K562 (cell line): ENCODE results near the gene ZFP36. TPM values are rescaled to one million over a fixed set of nuclear protein-coding genes. Genes with fewer than 3 reads are reported as not detected.

Experiments used
- CEBPB ChIP-seq: fragments of 450-650 bp; IDR thresholded peaks from 2 replicates; pipeline ENCODE4 v1.6.1; 2016; ENCODE audit warnings: missing genetic modification characterization, missing compliant biosample characterization
- GMEB1 ChIP-seq: fragments of 250-450 bp; sonication (Bioruptor Pico); IDR thresholded peaks from 2 replicates; pipeline ENCODE4 v1.4.0; 2020; ENCODE audit warnings: mild to moderate bottlenecking
- HDAC6 ChIP-seq: IDR thresholded peaks from 2 replicates; pipeline ENCODE4 v1.6.1; 2012; ENCODE audit warnings: low read depth, mild to moderate bottlenecking, control low read depth, inconsistent platforms, low read length, moderate library complexity
- HNRNPLL ChIP-seq: fragments of 200-400 bp; formaldehyde crosslinking; IDR thresholded peaks from 2 replicates; pipeline ENCODE4 v1.6.1; 2017; ENCODE audit warnings: low read length, low read depth, mild to moderate bottlenecking; ENCODE audit not compliant: poor library complexity, severe bottlenecking
- MAFG ChIP-seq: fragments of 450-650 bp; conservative IDR thresholded peaks from 2 replicates; pipeline ENCODE4 v1.6.1; 2016; ENCODE audit warnings: missing genetic modification characterization, missing compliant biosample characterization
- NR2F6 ChIP-seq: fragments of 450-650 bp; formaldehyde crosslinking; IDR thresholded peaks from 2 replicates; pipeline ENCODE4 v1.4.0; 2020; ENCODE audit warnings: mild to moderate bottlenecking
- PCBP1 ChIP-seq: fragments of 200-400 bp; formaldehyde crosslinking; IDR thresholded peaks from 2 replicates; pipeline ENCODE4 v1.6.1; 2018; ENCODE audit warnings: mild to moderate bottlenecking, low read depth, low read length; ENCODE audit not compliant: poor library complexity, severe bottlenecking
- PHB ChIP-seq: fragments of 250-450 bp; sonication (Bioruptor Pico); IDR thresholded peaks from 2 replicates; pipeline ENCODE4 v1.5.0; 2021
- RBM22 ChIP-seq: fragments of 200-400 bp; formaldehyde crosslinking; IDR thresholded peaks from 2 replicates; pipeline ENCODE4 v1.6.1; 2018; ENCODE audit warnings: low read length, low read depth; ENCODE audit not compliant: poor library complexity, severe bottlenecking
- SAFB ChIP-seq: fragments of 200-400 bp; formaldehyde crosslinking; IDR thresholded peaks from 2 replicates; pipeline ENCODE4 v1.6.1; 2017; ENCODE audit warnings: low read depth, low read length, borderline replicate concordance
- SMARCE1 ChIP-seq: fragments of 450-650 bp; IDR thresholded peaks from 2 replicates; pipeline ENCODE4 v1.7.1; 2016; ENCODE audit warnings: mild to moderate bottlenecking
- SRSF3 ChIP-seq: fragments of 200-400 bp; formaldehyde crosslinking; IDR thresholded peaks from 2 replicates; pipeline ENCODE4 v1.6.1; 2016; ENCODE audit warnings: mild to moderate bottlenecking, low read length, moderate library complexity; ENCODE audit not compliant: insufficient read depth
- SRSF7 ChIP-seq: fragments of 200-400 bp; formaldehyde crosslinking; optimal IDR thresholded peaks from 2 replicates; pipeline ENCODE3; 2017; ENCODE audit warnings: mild to moderate bottlenecking, low read depth, low read length
- TEAD2 ChIP-seq: fragments of 450-650 bp; IDR thresholded peaks from 2 replicates; pipeline ENCODE4 v1.6.1; 2016; ENCODE audit warnings: missing genetic modification characterization, control low read depth, missing compliant biosample characterization
- ZNF766 ChIP-seq: fragments of 200-800 bp; sonication (Bioruptor generic); conservative IDR thresholded peaks from 2 replicates; pipeline ENCODE4 v1.6.1; 2016; ENCODE audit warnings: missing genetic modification characterization, missing compliant biosample characterization
- ZNF79 ChIP-seq: fragments of 250-450 bp; sonication (Bioruptor Pico); IDR thresholded peaks from 2 replicates; pipeline ENCODE4 v1.4.0; 2020; ENCODE audit warnings: low read depth, mild to moderate bottlenecking, moderate library complexity
- polyA plus RNA-seq, 8 experiments: library from polyadenylated mRNA; depleted of rRNA in 4 of 8; stranded (reverse) in 5 of 8; unstranded in 3 of 8; fragments of >200 nt; fragmentation: Nextera tagmentation in 2 of 8; fragmentation: Illumina TruSeq in 1 of 8; extraction: Ambion mirVana in 2 of 8; extraction: Trizol in 1 of 8; gene quantifications; 2 replicates each; pipeline versions ENCODE4 v1.2.1 to v1.2.3, GENCODE V29; 2011 to 2014; ENCODE audit warnings: inconsistent platforms in 1 of 8, missing spikeins in 1 of 8
- total RNA-seq, 7 experiments: library from RNA; depleted of rRNA in 6 of 7; stranded (reverse); fragments of >200 nt in 6 of 7; fragmentation: Illumina TruSeq in 2 of 7; extraction: Trizol in 2 of 7; gene quantifications; 2 replicates each; pipeline versions ENCODE4 v1.2.1 to v1.2.3, GENCODE V29; 2011 to 2021; ENCODE audit warnings: low replicate concordance in 1 of 7
- TF ChIP-seq, protein P1 (sequence below), 2 experiments: fragments of 450-650 bp in 1 of 2; sonication (generic) in 1 of 2; formaldehyde crosslinking in 1 of 2; IDR thresholded peaks in 1 of 2; conservative IDR thresholded peaks in 1 of 2; 2 replicates each; pipeline versions ENCODE4 v1.6.1 to v1.8.1; 2016 to 2023; ENCODE audit warnings: mild to moderate bottlenecking in 2 of 2, moderate library complexity in 2 of 2, inconsistent platforms in 1 of 2, missing genetic modification reagents in 1 of 2
- TF ChIP-seq, protein P2 (sequence below): sonication (generic); formaldehyde crosslinking; IDR thresholded peaks from 2 replicates; pipeline ENCODE4 v1.8.0; 2022; ENCODE audit warnings: missing genetic modification reagents, mild to moderate bottlenecking, moderate library complexity, borderline replicate concordance
- TF ChIP-seq, protein P3 (sequence below): fragments of 450-650 bp; IDR thresholded peaks from 2 replicates; pipeline ENCODE4 v1.6.1; 2017; ENCODE audit warnings: antibody characterized with exemption, mild to moderate bottlenecking

ZFP36 gene
- total and polyA plus RNA-seq, 9 of the 15 experiments (the other 6 are each of a cell fraction or from before 2014, with no cell fraction given): 1.0 to 20.1 (median 3.5) TPM

DNA sequence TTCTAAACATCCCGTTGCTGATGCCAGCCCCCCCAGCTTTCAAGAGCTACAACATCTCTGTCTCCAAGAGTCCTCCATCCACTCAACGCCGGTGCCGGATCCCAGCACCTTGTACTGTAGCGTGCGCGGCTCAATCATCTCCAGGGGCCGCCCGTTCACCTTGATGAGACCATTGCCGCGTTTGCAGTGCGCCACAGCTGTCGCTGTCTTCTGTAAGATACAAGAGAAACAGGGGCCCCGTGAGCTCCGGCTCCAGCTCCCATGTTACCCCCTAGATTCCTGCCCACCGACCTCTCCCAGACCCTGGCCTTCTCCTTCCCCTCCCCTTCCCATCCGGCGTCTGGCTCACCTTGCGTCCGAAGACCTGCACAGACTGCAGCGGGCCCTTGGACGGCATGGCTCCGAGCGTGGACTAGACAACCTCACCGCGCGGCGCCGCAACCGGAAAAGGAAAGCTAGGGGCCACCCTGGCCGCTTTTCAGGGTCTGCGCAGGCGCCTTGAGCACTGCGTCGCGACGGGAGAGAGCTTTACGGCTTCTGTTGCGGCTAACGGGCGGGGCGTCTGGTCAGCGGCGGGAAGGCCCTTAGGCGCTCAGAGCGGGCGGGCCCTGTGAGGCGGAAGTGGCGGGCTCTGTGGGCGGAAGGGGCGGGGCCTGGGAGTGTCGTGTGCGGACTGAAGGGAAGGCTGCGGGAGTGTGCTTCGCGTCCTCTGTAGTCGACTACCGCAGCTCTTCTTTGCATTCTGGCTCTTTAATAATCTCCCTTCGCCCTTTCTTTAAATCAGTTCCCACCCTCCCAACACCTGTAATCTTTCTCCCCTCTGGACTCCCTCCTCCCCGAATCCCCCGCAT is 29.1 kb downstream of the ZFP36 start, which contains the start of gene RPS16 (continued):
- TF ChIP-seq, protein P1, sequence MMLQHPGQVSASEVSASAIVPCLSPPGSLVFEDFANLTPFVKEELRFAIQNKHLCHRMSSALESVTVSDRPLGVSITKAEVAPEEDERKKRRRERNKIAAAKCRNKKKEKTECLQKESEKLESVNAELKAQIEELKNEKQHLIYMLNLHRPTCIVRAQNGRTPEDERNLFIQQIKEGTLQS (IDR thresholded peaks at IDR 0.05): no peak
- TF ChIP-seq, protein P1 (CRISPR knock-in tag; conservative IDR thresholded peaks at IDR 0.05): no peak
- no peak for TF ChIP-seq TEAD2 (tag)
- no peak for TF ChIP-seq ZNF79
- no peak for TF ChIP-seq CEBPB
- no peak for TF ChIP-seq GMEB1 (CRISPR knock-in tag)
- TF ChIP-seq SRSF3: no peak
- no peak for TF ChIP-seq MAFG (tag)
- TF ChIP-seq HNRNPLL: peak; percentile 76
- TF ChIP-seq SMARCE1: no peak
- TF ChIP-seq, protein P2, sequence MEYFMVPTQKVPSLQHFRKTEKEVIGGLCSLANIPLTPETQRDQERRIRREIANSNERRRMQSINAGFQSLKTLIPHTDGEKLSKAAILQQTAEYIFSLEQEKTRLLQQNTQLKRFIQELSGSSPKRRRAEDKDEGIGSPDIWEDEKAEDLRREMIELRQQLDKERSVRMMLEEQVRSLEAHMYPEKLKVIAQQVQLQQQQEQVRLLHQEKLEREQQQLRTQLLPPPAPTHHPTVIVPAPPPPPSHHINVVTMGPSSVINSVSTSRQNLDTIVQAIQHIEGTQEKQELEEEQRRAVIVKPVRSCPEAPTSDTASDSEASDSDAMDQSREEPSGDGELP (CRISPR knock-in tag): peak; percentile 90
- no peak for TF ChIP-seq NR2F6 (CRISPR knock-in tag)
- TF ChIP-seq SAFB: peak; percentile 33; the same call in 1 of the 2 replicates
- TF ChIP-seq, protein P3, sequence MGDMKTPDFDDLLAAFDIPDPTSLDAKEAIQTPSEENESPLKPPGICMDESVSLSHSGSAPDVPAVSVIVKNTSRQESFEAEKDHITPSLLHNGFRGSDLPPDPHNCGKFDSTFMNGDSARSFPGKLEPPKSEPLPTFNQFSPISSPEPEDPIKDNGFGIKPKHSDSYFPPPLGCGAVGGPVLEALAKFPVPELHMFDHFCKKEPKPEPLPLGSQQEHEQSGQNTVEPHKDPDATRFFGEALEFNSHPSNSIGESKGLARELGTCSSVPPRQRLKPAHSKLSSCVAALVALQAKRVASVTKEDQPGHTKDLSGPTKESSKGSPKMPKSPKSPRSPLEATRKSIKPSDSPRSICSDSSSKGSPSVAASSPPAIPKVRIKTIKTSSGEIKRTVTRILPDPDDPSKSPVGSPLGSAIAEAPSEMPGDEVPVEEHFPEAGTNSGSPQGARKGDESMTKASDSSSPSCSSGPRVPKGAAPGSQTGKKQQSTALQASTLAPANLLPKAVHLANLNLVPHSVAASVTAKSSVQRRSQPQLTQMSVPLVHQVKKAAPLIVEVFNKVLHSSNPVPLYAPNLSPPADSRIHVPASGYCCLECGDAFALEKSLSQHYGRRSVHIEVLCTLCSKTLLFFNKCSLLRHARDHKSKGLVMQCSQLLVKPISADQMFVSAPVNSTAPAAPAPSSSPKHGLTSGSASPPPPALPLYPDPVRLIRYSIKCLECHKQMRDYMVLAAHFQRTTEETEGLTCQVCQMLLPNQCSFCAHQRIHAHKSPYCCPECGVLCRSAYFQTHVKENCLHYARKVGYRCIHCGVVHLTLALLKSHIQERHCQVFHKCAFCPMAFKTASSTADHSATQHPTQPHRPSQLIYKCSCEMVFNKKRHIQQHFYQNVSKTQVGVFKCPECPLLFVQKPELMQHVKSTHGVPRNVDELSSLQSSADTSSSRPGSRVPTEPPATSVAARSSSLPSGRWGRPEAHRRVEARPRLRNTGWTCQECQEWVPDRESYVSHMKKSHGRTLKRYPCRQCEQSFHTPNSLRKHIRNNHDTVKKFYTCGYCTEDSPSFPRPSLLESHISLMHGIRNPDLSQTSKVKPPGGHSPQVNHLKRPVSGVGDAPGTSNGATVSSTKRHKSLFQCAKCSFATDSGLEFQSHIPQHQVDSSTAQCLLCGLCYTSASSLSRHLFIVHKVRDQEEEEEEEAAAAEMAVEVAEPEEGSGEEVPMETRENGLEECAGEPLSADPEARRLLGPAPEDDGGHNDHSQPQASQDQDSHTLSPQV: no peak
- no peak for TF ChIP-seq ZNF766 (CRISPR knock-in tag)
- no peak for TF ChIP-seq SRSF7
- TF ChIP-seq PHB (CRISPR knock-in tag): no peak
- peak; percentile 94 for TF ChIP-seq PCBP1
- peak; percentile 95 for TF ChIP-seq RBM22
- no peak for TF ChIP-seq HDAC6
